Activated T-helper 2 cell treated with anti-CD3 and anti-CD28 coated beads, Interferon-gamma antibody, Interleukin-2, Interleukin-4, amounts not matched to agents 10 μg/mL and 5 μg/mL and 100 μg/mL, durations not matched to agents 14 hours and 24 hours and 36 hours (primary cell): ENCODE measurements around the gene MMD2. TPM values are rescaled to one million over a fixed set of nuclear protein-coding genes. Genes with fewer than 3 reads are reported as not detected.

Source experiments
- DNase-seq: peaks from one replicate; pipeline ENCODE4 v3.0.0; 2021; ENCODE audit warnings: low spot score
- H3K27ac Mint-ChIP-seq: one replicate; pipeline ENCODE4 v1.8.0; 2021; ENCODE audit warnings: mixed read lengths
- H3K27me3 Mint-ChIP-seq: one replicate; pipeline ENCODE4 v1.8.0; 2021; ENCODE audit warnings: low read depth, mixed read lengths
- H3K36me3 Mint-ChIP-seq: one replicate; pipeline ENCODE4 v1.8.0; 2021; ENCODE audit warnings: low read depth, mixed read lengths
- H3K4me1 Mint-ChIP-seq: one replicate; pipeline ENCODE4 v1.8.0; 2021; ENCODE audit warnings: low read depth, mixed read lengths
- H3K4me3 Mint-ChIP-seq: one replicate; pipeline ENCODE4 v1.8.0; 2021; ENCODE audit warnings: low read depth, mild to moderate bottlenecking, moderate library complexity, mixed read lengths
- H3K9me3 Mint-ChIP-seq: one replicate; pipeline ENCODE4 v1.8.0; 2021; ENCODE audit warnings: mixed read lengths
- intact Hi-C: fragments of 100-400 bp; cut with micrococcal nuclease; formaldehyde crosslinking; loops from one replicate; pipeline ENCODE4 v1.15.1; 2023
- total RNA-seq: library from RNA; stranded (reverse); gene quantifications from 2 replicates; pipeline ENCODE4 v1.2.3, GENCODE V29; 2022

Gene MMD2
- total RNA-seq, 1 donor from 2014 or later: not detected

DNA sequence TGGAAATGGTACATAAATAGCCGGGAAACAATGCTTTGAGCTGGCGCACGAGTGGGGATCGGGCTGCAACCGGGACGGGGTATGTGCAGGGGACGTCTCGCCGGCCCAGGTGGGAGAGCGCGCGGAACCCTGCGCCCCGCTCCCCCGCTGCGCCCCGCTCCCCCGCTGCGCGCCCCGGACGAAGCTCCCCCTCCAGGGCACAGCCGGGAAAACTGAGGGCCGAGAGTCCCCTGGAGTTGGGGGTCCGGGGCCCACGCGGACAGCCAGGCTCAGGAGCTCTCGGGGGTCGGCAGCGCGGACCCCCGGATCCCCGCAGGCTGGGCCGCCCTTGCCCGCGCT is 76.0 kb downstream of the MMD2 start:
- no peak for DNase-seq
- H3K27me3 Mint-ChIP-seq: peaks cover 17% of the 10 kb centered on the region
- H3K36me3 Mint-ChIP-seq: no peaks in the 10 kb centered on the region
- H3K27ac Mint-ChIP-seq: no peak overlapping the region
- H3K4me3 Mint-ChIP-seq: peak overlapping the region; percentile 51
- H3K4me1 Mint-ChIP-seq: peaks cover 4% of the 10 kb centered on the region
- intact Hi-C loops: loop anchor here (2.0 to 5.0 kb wide), 2 partner anchors 52 to 86 kb away; no protein-coding TSS in a partner anchor
- H3K9me3 Mint-ChIP-seq: no peaks in the 10 kb centered on the region

DNA sequence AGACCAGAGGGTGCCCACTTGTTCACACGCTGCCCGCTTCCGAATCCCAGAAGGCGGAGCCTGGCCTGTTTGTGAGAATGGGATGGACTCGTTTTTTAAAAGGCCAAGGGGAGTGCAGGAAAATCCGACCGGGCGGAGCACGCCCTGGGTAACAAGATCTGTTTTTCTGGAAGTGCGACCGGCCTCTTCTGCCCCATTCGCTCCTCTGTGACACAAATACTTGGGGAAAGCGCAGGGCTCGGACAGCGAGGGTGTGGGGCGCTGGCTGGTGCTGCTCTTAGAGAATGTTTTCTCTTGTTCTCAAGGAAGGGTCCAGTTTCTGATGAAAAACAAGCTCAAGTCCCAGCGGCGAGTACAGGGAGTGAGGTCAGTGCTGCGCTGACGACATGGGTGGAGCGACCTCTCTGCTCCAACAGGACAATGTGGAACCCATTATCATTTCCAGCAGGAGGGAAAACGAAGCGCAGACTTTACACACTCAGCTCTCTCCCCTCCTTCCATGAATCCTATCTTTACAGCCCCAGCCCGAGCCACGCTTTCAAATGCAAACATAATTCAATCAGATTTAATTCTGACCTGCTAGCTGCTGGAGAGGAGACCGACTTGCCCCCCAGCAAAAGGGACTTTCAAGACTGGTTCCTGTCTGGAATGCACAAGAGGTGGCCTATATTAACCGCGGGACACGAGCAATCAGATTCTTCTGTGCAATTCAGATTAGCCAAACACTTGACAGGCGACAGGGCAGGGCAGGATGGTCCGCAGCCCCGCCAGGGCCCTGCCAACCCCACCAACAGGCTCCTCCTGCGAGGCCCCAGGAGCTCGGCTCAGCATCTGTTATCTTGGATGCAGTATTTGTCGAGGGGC is 76.6 kb downstream of the MMD2 start:
- Mint-ChIP-seq H3K27ac (no peak overlapping the region), H3K9me3 (no peaks in the 10 kb centered on the region), H3K4me3 (peak overlapping the region; percentile 51), H3K36me3 (no peaks in the 10 kb centered on the region), H3K27me3 (peaks cover 17% of the 10 kb centered on the region), H3K4me1 (peaks cover 4% of the 10 kb centered on the region)
- intact Hi-C loops: loop anchor here (2.0 to 5.0 kb wide), 2 partner anchors 52 to 85 kb away; no protein-coding TSS in a partner anchor
- DNase-seq: no peak

DNA sequence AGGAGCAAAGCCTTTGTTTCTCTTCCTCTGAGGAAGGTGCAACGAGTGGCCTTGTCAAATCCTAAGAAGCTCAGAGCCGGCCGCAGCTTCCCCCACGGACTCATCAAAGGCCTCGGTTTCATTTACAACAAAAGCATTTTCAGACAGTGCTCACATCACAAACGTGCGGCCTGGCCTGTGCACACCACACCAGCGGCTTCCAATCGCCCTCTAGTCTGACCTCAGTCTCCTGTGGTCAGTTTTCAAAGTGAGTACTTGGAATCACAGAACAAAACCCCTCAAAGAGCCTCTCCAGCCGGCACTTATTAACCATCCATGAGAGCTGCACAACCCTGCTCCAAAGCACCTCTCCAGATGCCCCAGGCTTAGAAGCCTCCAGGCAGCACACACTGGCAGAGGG is 78.8 kb downstream of the MMD2 start:
- DNase-seq: no peak
- peaks cover 4% of the 10 kb centered on the region for H3K4me1 Mint-ChIP-seq
- H3K4me3 Mint-ChIP-seq: no peak overlapping the region
- H3K27me3 Mint-ChIP-seq: peaks cover 17% of the 10 kb centered on the region
- no peaks in the 10 kb centered on the region for H3K9me3 Mint-ChIP-seq
- H3K27ac Mint-ChIP-seq: no peak overlapping the region
- H3K36me3 Mint-ChIP-seq: no peaks in the 10 kb centered on the region
- intact Hi-C loops: loop anchor here (5.0 kb wide), 1 partner anchor 83 kb away; no protein-coding TSS in a partner anchor

DNA sequence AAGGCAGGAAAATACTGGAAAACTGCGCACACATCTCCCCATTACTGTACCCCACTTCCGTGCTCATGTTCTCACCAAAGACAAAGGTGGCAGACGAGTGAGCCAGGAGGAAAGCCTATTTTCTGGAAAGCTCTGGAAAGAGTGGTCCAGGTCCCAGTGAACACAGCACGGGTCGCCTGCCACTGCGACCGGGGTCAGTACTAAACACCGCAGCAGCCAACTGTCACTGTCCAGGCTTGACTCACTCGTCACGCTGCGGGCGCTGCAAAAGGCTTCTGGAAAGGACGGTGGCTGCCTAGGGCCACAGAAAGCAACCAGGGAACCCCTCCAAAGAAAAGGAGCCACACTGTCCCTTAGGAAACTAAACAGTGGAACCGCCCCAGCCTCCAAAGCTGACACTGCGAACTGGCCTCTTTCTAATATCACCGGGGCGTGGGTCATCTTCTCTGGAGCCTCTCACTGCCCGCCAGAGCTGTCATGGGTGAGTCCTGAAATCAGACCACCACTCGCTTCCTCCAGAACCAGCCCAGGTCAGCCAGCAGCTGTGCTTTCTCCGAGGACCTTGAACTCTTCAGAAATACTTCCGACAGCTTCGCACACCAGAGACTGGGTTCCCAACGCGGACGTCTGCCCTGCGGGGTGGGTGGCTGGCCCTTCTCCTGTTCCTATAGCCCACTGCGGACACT is 79.4 kb downstream of the MMD2 start:
- H3K27ac Mint-ChIP-seq: no peak overlapping the region
- intact Hi-C loops: loop anchor here (5.0 kb wide), 1 partner anchor 82 kb away; no protein-coding TSS in a partner anchor
- peaks cover 4% of the 10 kb centered on the region for H3K4me1 Mint-ChIP-seq
- no peaks in the 10 kb centered on the region for H3K9me3 Mint-ChIP-seq
- no peaks in the 10 kb centered on the region for H3K36me3 Mint-ChIP-seq
- no peak for DNase-seq
- no peak overlapping the region for H3K4me3 Mint-ChIP-seq
- H3K27me3 Mint-ChIP-seq: peaks cover 17% of the 10 kb centered on the region

GRCh38 chr7:4878336-4879335 is 80.4 kb downstream of the MMD2 start:
- no peak for DNase-seq
- Mint-ChIP-seq H3K4me1 (peaks cover 4% of the 10 kb centered on the region), H3K27me3 (peaks cover 15% of the 10 kb centered on the region), H3K9me3 (no peaks in the 10 kb centered on the region), H3K36me3 (no peaks in the 10 kb centered on the region), H3K4me3 (no peak overlapping the region), H3K27ac (no peak overlapping the region)
- intact Hi-C loops: no loop called here

- no peaks in the 10 kb centered on the region for H3K4me1 Mint-ChIP-seq
- intact Hi-C loops: no loop called here
- H3K36me3 Mint-ChIP-seq: no peaks in the 10 kb centered on the region
Measured at GRCh38 chr7:4876586-4876985, 82.4 kb downstream of the MMD2 start.

GRCh38 chr7:4875391-4875790 is 83.6 kb downstream of the MMD2 start:
- Mint-ChIP-seq H3K4me3 (no peak overlapping the region), H3K9me3 (no peaks in the 10 kb centered on the region), H3K4me1 (peaks cover 2% of the 10 kb centered on the region), H3K36me3 (no peaks in the 10 kb centered on the region), H3K27me3 (peaks cover 6% of the 10 kb centered on the region), H3K27ac (no peak overlapping the region)
- intact Hi-C loops: no loop called here
- no peak for DNase-seq

More at GRCh38 chr7:4876586-4876985, 82.4 kb downstream of the MMD2 start:
- H3K4me3 Mint-ChIP-seq: no peak overlapping the region
- no peaks in the 10 kb centered on the region for H3K9me3 Mint-ChIP-seq
- H3K27me3 Mint-ChIP-seq: peaks cover 2% of the 10 kb centered on the region
- no peak for DNase-seq
- no peak overlapping the region for H3K27ac Mint-ChIP-seq

DNA sequence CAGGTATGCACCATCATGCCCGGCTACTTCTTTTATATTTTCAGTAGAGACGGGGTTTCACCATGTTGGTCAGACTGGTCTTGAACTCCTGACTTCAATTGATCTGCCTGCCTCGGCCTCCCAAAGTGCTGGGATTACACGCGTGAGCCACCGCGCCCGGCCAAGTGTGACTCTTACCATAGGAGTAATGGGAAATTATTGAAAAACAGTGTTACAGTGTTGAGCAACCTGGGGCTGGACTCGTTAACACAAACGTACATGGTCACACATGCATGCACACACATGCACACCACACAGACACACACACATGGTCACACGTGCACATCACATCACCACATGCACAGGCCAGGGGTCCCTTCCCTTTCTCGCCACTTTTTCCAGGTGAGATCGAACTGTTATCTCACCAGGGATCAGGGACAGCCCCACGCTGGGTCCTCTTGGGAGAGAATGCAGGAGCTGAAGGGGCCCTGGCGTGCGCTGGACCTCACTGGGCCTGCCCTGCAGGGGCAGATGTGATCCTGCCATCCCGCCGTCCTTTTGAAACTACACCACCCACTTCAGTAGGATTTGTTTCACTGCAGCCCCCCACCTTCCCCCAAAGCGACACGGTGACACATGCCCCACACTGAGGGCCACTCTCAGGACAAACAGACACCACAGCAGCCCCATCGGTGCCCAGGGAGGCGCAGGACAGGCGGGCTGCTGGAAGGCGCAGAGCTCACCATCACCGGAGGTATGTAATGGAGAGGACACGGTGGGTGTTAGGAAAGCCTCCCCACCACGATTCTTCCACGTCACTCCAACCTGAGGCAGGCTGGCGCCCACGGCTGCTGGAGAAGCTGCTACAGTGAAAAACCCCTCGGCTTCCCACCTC is 85.7 kb downstream of the MMD2 start:
- Mint-ChIP-seq H3K9me3 (no peaks in the 10 kb centered on the region), H3K27ac (no peak overlapping the region), H3K4me3 (no peak overlapping the region), H3K27me3 (peaks cover 9% of the 10 kb centered on the region), H3K36me3 (no peaks in the 10 kb centered on the region), H3K4me1 (peaks cover 2% of the 10 kb centered on the region)
- DNase-seq: no peak
- intact Hi-C loops: no loop called here

DNA sequence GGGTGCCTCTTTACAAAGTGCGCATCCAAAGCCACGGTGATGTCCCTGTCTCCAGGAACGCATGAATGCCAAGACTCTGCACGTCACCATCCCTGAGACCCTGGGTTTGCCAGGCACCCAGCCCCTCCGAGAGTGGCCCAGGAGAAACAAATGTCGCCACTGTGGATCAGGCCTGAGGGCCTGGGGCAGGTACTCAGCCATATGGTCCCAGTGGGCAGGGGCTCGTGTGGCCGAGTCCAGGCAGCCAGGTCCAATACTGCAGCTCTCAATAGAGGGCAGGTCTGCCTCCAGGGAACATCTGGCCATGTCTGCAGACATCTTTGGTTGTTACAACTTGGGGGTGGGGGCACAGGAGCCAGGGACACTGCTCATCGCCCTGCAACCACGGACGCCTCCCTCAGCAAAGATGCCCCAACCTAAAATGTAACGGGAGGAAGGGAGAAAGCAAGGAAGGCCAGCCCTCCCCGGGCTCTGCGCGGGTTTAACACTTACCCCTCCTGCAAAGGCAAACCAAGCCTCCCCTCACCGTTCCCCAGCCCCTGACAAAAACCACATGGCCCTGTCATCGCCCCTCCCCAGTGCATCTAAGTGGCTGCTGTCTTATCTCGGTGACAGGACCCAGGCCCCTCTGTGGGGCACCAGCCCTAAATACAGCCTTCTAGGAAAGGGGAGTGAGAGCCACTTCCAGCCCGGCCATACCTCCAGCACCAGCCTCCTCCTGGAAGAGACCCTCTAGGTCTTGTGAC is 86.9 kb downstream of the MMD2 start:
- Mint-ChIP-seq H3K4me3 (no peak overlapping the region), H3K27me3 (peaks cover 9% of the 10 kb centered on the region), H3K36me3 (no peaks in the 10 kb centered on the region), H3K4me1 (peaks cover 2% of the 10 kb centered on the region), H3K27ac (no peak overlapping the region), H3K9me3 (no peaks in the 10 kb centered on the region)
- intact Hi-C loops: no loop called here
- no peak for DNase-seq

DNA sequence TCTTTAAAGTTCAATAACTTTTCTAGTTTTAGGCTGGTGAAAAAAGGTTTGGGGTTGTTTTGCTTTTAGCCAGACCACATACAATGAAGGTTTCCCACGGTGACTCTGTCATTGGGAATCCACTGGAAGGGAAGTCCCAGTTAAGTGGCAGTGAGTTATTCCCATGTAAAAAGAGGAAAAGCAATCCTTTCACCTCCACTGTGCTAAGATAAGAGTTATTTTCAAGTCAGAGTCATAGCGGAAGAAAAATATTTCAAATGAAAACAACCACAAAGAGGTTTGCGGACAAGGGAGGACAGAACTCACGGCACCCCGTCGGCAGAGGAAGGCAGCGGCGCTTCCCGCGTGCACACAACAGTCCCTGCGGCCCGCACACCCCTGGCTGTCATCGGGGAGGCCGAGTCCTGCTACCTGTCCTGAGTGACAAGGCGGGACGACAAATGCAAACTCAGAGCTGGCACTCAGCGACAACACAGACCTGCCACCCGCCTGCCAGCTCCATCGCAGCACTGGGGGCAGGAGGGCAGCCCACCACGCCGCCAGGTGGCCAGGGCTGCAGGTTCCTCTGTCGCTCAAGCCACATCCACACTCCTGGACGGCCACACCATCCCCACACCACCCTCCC is 87.8 kb downstream of the MMD2 start:
- peaks cover 9% of the 10 kb centered on the region for H3K27me3 Mint-ChIP-seq
- intact Hi-C loops: no loop called here
- no peaks in the 10 kb centered on the region for H3K9me3 Mint-ChIP-seq
- peaks cover 2% of the 10 kb centered on the region for H3K4me1 Mint-ChIP-seq
- H3K4me3 Mint-ChIP-seq: no peak overlapping the region
- no peaks in the 10 kb centered on the region for H3K36me3 Mint-ChIP-seq
- DNase-seq: no peak
- H3K27ac Mint-ChIP-seq: no peak overlapping the region

GRCh38 chr7:4868493-4868892 is 90.5 kb downstream of the MMD2 start:
- no peaks in the 10 kb centered on the region for H3K36me3 Mint-ChIP-seq
- H3K4me1 Mint-ChIP-seq: peaks cover 2% of the 10 kb centered on the region
- no peak overlapping the region for H3K4me3 Mint-ChIP-seq
- H3K9me3 Mint-ChIP-seq: no peaks in the 10 kb centered on the region
- H3K27ac Mint-ChIP-seq: no peak overlapping the region
- intact Hi-C loops: no loop called here
- peaks cover 24% of the 10 kb centered on the region for H3K27me3 Mint-ChIP-seq
- no peak for DNase-seq
